NCI-H524 treated with DMSO at 0.1 percent for 48 hours (cell line): Measurements from ENCODE around the gene TTBK1.

Experiments
- DNase-seq: peaks from one replicate; lab custom pipeline; 2025; lab: John Stamatoyannopoulos, UW

Gene TTBK1

DNA sequence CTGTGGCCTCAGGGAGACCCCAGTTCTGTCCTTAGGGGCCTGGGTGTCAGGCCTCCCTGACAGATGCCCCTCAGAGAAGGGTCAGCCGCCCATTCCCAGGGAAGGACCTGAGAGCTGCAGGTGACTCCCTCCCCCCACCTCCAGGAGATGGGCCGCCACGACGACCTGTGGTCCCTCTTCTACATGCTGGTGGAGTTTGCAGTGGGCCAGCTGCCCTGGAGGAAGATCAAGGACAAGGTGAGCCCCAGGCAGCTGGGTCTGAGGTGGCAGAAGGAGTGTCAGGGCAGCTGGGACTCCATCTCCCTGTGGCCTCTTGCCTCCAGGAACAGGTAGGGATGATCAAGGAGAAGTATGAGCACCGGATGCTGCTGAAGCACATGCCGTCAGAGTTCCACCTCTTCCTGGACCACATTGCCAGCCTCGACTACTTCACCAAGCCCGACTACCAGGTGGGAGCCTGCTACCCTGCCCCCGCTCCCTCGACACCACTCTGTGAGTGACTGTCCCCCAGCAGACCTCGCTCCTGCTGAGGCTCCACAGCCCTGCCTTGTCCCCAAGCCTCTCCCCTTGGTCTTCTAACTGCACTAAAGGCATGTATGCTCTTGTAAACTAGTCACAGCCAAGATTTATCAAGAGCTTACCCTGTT is 12.2 kb downstream of the TTBK1 start:
- no peak for DNase-seq

DNA sequence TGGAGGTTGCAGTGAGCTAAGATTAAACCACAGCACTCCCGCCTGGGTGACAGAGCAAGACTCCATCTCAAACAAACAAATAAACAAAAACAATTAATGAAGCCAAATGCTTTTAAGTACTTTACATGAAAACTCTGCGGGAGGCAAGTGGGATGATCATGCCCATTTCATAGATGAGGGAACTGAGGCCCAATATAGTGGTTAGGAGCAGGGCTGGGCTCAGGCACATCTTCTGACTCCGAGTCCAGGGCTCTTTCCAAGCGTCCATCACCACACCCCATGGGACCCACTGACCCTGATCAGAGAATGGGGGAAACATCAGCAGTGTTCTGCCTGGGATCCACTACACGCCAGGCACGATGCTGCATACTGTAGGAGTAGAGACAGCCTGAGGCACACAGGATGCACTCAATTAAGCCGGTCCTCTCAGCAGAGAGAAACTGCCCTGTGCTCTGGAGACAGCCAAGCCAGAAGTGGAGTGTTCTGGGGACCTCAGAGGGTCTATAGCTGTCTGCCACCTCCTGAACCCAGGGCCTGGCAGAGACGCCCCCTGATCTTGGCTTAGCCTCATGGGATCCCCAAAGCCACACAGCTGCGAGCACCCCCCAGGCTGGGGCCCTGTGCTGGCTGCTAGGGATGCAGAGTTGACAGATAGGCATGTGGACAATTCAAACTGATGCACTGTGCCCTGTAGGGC is 13.5 kb downstream of the TTBK1 start:
- no peak for DNase-seq

DNA sequence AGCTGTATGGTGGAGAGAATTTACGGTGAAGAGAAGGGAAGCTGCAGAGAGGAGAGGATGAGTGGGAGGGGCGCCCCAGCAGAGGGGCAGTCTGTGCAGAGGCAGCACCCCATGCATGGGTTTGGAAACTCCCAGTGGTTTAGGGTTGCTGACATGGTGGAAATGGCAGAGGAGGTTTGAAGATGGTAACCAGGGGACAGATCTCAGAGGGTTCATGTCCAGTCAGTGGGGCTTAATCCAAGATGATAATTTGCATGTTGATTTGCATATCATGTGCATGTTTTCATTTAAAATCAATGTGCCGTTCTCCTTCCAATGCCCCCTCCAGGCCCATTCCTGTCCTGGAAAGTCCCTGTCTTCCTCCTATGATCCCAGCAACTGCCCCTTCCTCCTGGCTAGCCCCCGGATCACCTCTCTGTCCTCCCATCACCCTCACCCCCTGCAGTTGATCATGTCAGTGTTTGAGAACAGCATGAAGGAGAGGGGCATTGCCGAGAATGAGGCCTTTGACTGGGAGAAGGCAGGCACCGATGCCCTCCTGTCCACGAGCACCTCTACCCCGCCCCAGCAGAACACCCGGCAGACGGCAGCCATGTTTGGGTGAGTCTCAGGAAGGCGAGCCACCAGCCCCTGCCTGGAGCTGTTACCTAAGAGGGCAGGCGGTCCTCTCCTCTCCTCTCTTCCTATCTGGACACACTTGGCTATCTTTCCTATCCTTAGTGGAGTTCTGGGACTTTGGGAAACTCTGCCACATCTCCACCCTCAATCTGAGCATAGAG is 14.3 kb downstream of the TTBK1 start:
- no peak for DNase-seq

GRCh38 chr6:43258180-43258579 is 14.9 kb downstream of the TTBK1 start:
- no peak for DNase-seq

DNA sequence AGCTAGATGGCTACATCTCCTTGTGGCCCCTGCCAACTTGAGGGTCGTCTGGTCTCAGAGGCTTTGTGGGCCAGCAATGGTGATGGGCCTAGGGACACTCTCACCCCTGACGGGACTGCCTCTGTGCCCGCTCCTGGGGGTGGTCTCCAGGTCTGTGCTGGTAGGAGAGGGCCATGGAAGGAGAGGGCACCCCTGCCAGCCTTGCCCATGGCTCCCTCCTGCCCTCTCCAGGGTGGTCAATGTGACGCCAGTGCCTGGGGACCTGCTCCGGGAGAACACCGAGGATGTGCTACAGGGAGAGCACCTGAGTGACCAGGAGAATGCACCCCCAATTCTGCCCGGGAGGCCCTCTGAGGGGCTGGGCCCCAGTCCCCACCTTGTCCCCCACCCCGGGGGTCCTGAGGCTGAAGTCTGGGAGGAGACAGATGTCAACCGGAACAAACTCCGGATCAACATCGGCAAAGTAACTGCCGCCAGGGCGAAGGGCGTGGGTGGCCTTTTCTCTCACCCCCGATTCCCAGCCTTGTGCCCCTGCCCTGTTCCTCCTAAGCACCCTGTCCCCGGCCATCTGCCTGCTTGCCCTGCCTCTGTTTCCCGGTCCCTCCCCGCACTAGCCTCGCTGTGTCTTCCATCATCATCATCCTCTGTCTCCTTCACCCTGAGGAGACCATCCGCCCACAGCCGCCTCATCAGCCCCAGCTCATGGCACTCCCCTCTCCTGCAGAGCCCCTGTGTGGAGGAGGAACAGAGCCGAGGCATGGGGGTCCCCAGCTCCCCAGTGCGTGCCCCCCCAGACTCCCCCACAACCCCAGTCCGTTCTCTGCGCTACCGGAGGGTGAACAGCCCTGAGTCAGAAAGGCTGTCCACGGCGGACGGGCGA is 15.8 kb downstream of the TTBK1 start:
- DNase-seq, result no peak

GRCh38 chr6:43260791-43261190 is 17.5 kb downstream of the TTBK1 start:
- DNase-seq, result no peak

- DNase-seq, result no peak
These were observed 17.9 kb downstream of the TTBK1 start for GRCh38 chr6:43261198-43261597.

- DNase-seq, result no peak
These were observed 18.9 kb downstream of the TTBK1 start for GRCh38 chr6:43262000-43262779.

DNA sequence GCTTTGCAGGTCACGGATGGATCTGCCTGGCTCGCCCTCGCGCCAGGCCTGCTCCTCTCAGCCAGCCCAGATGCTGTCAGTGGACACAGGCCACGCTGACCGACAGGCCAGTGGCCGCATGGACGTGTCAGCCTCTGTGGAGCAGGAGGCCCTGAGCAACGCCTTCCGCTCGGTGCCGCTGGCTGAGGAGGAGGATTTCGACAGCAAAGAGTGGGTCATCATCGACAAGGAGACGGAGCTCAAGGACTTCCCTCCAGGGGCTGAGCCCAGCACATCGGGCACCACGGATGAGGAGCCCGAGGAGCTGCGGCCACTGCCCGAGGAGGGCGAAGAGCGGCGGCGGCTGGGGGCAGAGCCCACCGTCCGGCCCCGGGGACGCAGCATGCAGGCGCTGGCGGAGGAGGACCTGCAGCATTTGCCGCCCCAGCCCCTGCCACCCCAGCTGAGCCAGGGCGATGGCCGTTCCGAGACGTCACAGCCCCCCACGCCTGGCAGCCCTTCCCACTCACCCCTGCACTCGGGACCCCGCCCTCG is 19.6 kb downstream of the TTBK1 start:
- no peak for DNase-seq

- no peak for DNase-seq
These were observed 20.3 kb downstream of the TTBK1 start for GRCh38 chr6:43263314-43264178.

DNA sequence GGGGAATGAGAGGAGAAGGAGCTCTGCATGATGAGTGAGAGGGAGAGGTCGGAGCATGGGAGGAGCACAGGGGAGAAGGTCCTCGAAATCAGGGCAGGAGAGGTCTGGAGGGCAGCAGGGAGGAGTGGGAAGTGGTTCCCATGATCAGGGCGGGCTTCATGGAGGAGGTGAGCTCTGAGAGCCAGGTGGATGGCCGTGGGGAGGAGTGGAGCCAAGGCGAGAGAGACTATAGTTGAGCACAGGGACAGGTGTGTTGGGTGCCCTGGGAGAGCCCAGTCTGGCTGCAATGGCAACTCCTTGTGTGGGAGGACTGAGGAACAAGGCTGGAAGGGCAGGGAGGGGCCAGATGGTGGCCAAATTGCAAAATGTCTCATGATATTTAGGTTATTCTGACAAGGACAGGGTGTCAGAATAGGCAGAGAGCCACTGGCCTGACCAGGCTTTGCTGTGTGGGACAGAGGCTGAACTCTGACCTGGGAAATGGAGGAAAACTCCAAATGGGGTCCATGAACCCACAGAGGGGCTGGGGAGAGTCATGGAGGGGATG is 21.4 kb downstream of the TTBK1 start:
- DNase-seq, result no peak

- DNase-seq, result no peak
These were observed 22.3 kb downstream of the TTBK1 start for GRCh38 chr6:43265564-43265963.

GRCh38 chr6:43267619-43268354 is 24.5 kb downstream of the TTBK1 start:
- DNase-seq, result no peak

- DNase-seq, result no peak
These were observed 25.0 kb downstream of the TTBK1 start for GRCh38 chr6:43268355-43268700.

DNA sequence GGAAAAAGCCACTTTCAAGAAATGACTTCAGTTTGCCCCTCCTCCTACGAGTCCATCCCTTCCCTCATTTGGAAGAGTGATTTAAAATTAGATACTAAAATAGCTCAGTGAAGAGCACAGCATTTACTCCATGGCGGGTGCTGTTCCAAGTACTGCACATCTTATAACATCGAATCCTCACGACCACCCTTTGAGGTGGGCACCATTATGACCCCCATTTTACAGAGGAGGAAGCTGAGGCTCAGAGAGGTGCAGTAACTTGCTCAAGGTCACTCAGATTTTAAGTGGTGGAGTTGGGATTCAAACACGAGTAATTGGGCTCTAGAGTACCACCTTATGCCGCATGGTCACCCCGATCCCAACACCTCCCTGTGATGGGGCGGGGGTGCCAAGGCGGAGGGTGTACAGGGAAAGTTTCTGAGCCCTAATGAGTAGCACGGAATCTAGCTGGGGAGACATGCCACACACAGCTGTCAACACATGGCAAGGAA is 25.5 kb downstream of the TTBK1 start:
- DNase-seq, result no peak

- no peak for DNase-seq
These were observed 26.2 kb downstream of the TTBK1 start for GRCh38 chr6:43269273-43270007.

DNA sequence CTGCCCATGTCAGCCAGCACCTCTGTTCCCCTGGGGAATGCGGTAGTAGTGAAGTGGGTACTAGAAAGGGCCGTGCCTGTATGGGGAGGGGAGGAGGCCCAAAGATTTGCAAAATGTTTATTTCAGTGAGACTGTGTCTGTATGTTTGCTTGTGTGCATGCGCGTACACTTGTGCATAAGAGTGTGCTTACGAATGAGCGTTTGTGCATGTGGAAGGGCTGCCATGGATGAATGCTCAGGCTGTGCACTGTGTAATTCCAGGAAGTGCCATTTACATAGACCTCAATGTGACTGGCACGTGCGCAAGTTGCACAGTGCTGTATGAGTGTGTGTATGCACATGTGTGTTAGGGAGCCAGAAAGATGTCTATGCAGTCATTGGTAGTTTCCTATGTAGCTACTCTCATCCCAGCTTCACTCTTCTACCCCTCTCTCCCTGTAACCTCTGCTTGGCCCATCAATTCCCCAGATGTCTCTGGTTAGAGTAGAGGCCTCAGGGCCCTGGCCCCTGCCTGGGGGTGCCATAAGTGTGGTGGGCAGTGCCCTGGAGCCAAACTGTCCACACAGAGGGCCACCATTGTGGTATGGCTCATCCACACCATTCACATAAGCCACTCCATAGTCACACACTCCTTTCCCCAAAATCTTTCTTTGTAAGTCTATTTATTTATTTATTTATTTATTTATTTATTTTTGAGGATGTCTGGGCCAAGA is 28.0 kb downstream of the TTBK1 start:
- no peak for DNase-seq

DNA sequence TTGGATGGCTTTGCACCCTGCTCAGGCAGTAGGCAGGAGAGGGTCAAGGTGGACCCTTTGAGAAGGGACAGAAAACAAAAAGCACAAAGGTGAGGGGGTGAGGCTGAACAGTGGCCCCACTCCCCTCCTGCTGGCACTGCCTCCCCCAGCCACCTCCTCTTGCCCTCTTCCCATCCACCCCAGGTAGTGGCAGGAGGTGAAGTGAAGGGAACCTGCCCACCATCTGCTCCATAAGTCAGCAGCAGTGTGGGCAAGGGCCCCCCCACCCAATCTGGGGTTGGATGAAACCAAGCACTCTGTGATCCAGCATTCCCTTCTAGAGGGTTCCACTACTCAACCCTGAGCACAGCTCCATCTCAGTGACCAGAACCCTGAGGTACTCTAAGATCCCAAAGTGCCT is 28.7 kb downstream of the TTBK1 start:
- DNase-seq, result no peak
